ENCODE measurements around the gene MAP2.

Gene MAP2

GRCh38 chr2:209690029-209690754, 266.3 kb downstream of the MAP2 start:
- DNase-seq (ENCODE audit: low spot score) (no peak), FAIRE-seq (no peak)

DNA sequence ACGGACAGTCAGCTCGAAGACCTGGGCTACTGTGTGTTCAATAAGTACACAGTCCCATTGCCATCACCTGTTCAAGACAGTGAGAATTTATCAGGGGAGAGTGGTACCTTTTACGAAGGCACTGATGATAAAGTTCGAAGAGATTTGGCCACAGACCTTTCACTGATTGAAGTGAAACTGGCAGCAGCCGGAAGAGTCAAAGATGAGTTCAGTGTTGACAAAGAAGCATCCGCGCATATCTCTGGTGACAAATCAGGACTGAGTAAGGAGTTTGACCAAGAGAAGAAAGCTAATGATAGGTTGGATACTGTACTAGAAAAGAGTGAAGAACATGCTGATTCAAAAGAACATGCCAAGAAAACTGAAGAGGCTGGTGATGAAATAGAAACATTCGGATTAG, 270.9 kb downstream of the MAP2 start:
- FAIRE-seq, result no peak

GRCh38 chr2:209696836-209697711, 273.2 kb downstream of the MAP2 start:
- DNase-seq (ENCODE audit: low spot score) (no peak), FAIRE-seq (no peak)

More for the DNA sequence above, 270.9 kb downstream of the MAP2 start:
- DNase-seq (ENCODE audit: low spot score), result no peak

- DNase-seq (ENCODE audit: low spot score), result no peak
- FAIRE-seq, result no peak
These were observed 278.9 kb downstream of the MAP2 start for GRCh38 chr2:209702775-209703174.

DNA sequence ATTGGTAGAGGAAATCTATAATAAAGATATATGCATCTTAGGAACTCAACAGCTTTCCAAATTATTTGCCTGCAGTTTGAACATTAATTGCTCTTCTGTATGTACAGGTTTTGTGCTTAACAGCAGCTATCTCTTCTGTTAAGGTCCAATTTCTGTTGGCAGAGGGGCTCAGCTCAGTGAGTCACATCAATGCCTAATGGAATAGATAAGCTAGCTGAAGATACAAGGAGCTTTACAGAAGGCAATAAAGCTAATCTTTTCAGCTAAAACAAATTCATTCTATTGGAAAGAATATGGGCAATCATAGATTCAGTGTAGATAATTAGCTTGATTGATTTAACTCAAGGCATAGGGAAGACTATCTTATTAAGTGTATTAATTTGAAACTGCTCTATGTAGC, 289.4 kb downstream of the MAP2 start:
- DNase-seq (ENCODE audit: low spot score), result no peak

DNA sequence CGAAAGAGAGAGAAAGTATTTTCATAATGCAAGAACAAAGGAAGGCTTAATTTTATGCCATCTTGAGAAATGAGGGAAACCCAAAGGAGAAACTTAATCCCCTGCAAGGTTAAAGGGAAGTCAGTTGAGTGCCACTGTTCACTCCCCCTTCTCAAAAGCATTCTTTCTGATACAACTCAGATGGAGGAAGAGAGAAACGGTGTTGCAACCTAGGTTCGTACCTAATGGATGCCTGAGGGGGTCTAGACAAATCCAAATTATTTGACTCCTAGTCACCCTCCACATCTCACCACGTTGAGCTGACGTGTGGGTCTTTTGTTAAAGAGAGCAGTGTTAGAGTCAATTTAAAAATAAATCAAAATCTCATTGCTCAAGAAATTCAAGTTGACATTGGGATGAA, 295.2 kb downstream of the MAP2 start:
- FAIRE-seq (no peak), DNase-seq (ENCODE audit: low spot score) (no peak)

More for the DNA sequence above, 289.4 kb downstream of the MAP2 start:
- FAIRE-seq, result no peak

DNA sequence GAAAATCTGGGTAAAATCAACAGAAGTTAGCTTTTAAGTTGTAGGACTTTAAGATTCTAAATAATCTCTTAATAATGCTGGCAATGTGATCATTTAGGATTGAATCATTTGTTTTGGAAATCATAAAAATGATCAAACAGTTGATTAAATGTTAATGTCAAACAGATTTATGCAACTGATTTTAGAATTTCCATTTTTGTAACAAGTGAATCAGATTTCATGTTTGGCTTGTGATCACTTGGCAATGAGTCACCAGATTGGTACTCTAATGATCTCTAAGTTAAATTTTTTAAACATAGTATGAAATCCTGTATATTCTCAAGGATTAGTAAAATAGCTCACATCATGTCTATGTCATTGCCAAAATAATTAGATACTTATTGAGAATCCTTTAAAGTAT, 297.6 kb downstream of the MAP2 start:
- DNase-seq (ENCODE audit: low spot score) (no peak), FAIRE-seq (no peak)

DNA sequence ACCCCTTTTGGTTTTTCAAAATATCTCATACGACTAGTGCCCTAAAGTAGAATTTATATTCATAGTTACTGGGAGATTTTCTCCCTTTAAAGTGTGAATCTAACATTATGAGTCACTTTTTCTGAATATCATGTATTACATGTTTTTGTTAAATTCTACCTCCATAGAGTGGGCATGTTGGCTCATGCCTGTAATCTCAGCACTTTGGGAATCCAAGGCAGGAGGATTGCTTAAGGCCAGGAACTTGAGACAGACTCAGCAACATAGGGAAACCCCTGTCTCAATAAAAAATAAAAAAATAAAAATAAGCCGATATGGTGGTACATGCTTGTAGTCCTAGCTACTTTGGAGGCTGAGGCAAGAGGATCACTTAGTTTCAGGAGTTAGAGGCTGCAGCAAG, 302.5 kb downstream of the MAP2 start:
- FAIRE-seq, result no peak

DNA sequence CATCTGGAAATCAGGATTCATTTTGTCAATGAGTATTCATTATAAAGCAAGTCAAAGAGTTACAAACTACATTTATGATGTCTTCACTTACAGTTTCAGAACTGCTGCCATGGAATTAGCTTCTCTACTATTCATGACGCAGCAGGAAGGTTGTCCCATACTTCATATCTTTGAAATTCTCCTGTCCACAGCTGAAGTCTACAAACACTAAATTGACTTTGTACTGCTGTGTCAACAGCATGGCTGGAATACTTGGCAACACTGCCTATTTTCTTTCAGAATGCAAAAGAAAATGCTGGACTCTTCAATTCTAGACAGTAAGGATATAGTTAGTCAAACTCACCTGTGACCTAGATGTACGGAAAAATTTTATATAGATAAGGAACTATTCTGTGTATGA, 303.2 kb downstream of the MAP2 start:
- FAIRE-seq (no peak), DNase-seq (ENCODE audit: low spot score) (no peak)

More for the DNA sequence above, 302.5 kb downstream of the MAP2 start:
- no peak for DNase-seq (ENCODE audit: low spot score)

- no peak for FAIRE-seq
These were observed 311.0 kb downstream of the MAP2 start for GRCh38 chr2:209734805-209735204.

GRCh38 chr2:209741953-209742352, 318.1 kb downstream of the MAP2 start:
- DNase-seq (ENCODE audit: low spot score) (no peak), FAIRE-seq (no peak)

More at GRCh38 chr2:209734805-209735204, 311.0 kb downstream of the MAP2 start:
- no peak for DNase-seq (ENCODE audit: low spot score)

DNA sequence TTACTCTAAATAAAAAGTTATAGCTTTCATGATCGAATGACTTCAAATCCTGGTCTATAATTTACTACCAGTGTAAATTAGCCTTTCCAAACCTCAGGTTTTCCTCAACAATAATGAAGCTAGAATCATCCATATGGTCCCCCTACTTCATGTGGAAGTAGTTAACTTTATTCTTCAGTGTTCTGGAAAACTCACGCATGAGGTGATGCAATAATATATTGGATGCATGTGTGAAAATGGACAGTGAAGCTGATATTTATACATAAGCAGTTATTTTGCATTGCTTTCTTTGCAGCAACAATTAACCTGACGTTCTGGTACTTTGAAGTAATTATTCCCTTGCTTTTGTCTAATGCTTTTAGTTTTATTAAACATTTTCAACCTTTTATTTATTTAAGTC, 329.2 kb downstream of the MAP2 start:
- DNase-seq (ENCODE audit: low spot score) (no peak), FAIRE-seq (no peak)

- FAIRE-seq (no peak), DNase-seq (ENCODE audit: low spot score) (no peak)
These were observed 333.3 kb downstream of the MAP2 start for GRCh38 chr2:209757163-209757562.

DNA sequence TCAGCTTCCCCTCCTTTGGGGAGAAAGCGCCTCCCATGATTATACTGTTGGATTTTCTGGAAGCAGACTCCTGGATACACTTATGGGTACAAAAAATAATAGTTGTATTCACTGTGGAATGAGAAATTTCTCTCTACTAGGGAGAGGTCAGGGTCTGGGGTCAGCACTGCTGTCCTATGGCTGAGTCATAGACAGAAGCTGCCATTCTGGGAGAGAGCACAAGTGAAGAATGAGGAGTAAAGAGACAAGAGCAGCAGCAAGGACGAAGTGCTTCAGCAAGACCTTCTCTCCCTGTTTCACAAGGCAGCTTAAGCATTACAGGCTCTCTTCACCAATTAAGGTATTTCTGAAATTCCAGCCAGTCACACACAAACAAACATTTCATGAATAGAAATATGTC, 337.7 kb downstream of the MAP2 start:
- no peak for FAIRE-seq
- DNase-seq (ENCODE audit: low spot score), result no peak

DNA sequence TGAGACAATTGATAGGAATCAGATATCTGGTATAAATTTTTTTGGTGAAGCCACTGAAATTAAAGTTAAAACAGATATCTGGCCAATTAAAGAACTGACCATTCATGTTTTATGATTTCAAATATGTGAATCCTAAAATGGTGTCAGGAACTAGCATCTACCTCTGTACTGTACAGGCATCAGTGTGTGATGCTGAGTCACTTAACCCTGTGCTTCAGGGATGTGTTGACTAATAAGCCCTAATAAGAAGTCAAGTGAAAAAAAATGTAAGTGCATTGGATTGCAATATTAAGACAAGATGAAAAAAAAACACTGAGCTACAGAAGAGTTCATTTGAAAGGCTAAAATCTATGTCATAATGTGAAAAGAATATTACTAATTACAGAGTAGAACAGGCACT, 338.7 kb downstream of the MAP2 start:
- no peak for DNase-seq (ENCODE audit: low spot score)
- no peak for FAIRE-seq

- FAIRE-seq (no peak), DNase-seq (ENCODE audit: low spot score) (no peak)
These were observed 339.3 kb downstream of the MAP2 start for GRCh38 chr2:209763106-209763505.

DNA sequence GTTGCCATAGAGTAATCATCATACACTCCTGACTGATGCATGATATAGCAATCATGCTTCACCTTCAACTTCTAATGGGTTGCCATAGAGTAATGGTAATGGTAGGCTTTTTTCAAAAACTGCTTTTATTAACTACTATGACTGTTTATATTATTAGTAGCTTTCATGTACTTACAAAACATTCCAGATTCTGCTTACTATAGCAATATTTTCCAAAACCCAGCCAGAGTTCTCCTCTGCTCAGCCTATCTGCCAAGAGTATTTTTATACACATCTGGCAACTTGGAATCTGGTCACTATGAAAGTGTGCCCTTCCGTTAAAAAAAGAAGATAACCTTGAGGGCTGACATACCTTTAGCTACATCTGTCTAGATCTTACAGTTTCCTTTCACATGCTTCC, 342.8 kb downstream of the MAP2 start:
- DNase-seq (ENCODE audit: low spot score) (no peak), FAIRE-seq (no peak)

GRCh38 chr2:209767316-209767715, 343.5 kb downstream of the MAP2 start:
- FAIRE-seq (no peak), DNase-seq (ENCODE audit: low spot score) (no peak)

DNA sequence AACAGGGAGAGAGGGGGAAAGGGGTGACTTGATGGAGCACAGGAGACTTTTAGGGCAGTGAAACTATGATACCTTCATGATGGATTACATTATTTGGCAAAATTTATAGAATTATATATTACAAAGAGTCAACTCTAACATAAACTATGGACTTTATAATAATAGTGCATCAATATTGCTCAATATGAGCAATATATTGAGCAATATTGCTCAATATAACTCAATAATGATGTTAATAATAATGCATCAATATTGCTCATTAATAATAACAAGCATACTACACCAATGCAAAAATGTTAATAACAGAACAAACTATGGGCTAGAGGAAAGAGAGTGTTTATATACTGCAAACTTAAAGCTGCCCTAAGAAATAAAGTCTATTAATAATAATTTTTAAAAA, 344.7 kb downstream of the MAP2 start:
- DNase-seq (ENCODE audit: low spot score) (no peak), FAIRE-seq (no peak)

- no peak for FAIRE-seq
- DNase-seq (ENCODE audit: low spot score), result peak; percentile 88
These were observed 347.8 kb downstream of the MAP2 start, which contains the start of gene UNC80 for GRCh38 chr2:209771474-209772289. UNC80 (plus strand) TSS chr2:209771832; CDS start chr2:209772073, 241 bp downstream.

GRCh38 chr2:209772290-209772685, 348.4 kb downstream of the MAP2 start:
- no peak for FAIRE-seq
- DNase-seq (ENCODE audit: low spot score), result no peak

- no peak for DNase-seq (ENCODE audit: low spot score)
- FAIRE-seq, result no peak
These were observed 349.5 kb downstream of the MAP2 start for GRCh38 chr2:209773377-209773776.
